HG03025 (cell line): Measurements from ENCODE around the gene PRDM15.

Experiments
- ATAC-seq: cut with Tn5 transposase; IDR thresholded peaks from one replicate; pipeline ENCODE4 v1.9.1; 2021; ENCODE audit warnings: mild to moderate bottlenecking, moderate library complexity; ENCODE audit not compliant: unreplicated experiment, low FRiP score

The PRDM15 gene

GRCh38 chr21:41879190-41879998 lies at the start of gene PRDM15:
Gene PRDM15 (minus strand): TSS chr21:41879344. CDS start chr21:41860363, 18,981 bp downstream.
- ATAC-seq, result peak; percentile 62

DNA sequence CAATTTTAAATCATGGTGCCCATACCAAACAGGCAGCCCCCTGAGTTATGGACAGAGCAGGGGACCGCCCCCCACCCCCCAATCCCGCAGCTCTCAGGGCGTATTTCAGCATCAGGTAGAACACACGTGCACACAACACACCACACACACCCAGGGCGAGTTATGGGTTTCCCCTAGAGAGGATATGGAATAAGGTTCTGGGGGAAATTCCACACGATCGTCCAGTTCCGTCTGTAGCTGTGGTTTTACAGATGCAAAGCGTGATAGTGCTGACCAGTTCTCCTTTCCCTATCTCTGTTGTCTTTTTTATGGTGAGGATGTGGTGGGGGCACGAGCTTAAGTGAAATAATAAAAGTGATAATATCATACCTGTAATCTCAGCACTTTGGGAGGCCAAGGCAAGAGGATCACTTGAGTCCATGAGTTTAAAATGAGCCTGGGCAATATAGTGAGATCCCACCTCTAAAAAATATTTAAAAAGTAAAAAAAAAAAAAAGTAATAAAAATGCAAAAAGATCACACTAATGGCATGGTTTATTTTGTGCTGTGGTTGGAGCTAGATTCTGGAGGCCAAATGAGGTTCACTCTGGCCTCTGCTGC lies 49.6 kb upstream of the PRDM15 start:
- no peak for ATAC-seq

- ATAC-seq, result no peak
Measured at GRCh38 chr21:41927727-41928409, 48.7 kb upstream of the PRDM15 start.

DNA sequence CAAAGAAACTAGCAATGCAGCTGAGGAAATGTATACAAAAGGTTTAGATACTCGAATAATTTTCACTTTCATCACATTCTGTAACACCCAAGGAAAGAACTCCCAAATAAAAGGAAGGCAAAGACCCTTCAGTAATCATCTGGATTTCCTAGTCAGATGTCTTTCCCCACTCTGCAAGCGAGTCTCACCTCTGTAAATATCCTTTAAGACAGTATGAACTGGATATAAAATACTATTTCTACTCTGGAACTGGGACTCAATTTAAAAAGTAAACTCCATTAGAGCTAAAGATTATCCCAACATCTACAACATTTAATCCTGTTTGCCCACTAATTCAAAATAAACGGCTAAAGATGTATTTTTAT lies 47.6 kb upstream of the PRDM15 start:
- ATAC-seq, result peak; percentile 10

GRCh38 chr21:41926117-41926806 lies 47.1 kb upstream of the PRDM15 start:
- peak; percentile 50 for ATAC-seq

DNA sequence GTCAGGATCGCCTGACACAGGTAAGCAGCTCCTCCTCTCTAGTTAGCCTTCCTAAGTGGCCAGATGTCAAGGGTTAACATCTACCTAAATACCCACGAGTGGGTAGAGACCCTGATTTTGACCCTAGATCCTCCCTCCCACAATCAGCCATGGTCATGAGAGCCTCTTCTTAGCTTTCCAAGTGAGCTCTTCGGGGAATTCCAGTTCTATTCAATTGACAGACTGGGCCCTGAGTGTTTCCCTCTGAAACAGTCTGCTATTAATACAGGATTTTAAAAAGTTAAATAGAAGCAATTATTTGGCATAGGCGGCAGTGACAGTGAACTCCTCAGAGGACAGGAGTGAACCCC lies 46.6 kb upstream of the PRDM15 start:
- no peak for ATAC-seq

- no peak for ATAC-seq
Measured at GRCh38 chr21:41924368-41924754, 45.2 kb upstream of the PRDM15 start.

DNA sequence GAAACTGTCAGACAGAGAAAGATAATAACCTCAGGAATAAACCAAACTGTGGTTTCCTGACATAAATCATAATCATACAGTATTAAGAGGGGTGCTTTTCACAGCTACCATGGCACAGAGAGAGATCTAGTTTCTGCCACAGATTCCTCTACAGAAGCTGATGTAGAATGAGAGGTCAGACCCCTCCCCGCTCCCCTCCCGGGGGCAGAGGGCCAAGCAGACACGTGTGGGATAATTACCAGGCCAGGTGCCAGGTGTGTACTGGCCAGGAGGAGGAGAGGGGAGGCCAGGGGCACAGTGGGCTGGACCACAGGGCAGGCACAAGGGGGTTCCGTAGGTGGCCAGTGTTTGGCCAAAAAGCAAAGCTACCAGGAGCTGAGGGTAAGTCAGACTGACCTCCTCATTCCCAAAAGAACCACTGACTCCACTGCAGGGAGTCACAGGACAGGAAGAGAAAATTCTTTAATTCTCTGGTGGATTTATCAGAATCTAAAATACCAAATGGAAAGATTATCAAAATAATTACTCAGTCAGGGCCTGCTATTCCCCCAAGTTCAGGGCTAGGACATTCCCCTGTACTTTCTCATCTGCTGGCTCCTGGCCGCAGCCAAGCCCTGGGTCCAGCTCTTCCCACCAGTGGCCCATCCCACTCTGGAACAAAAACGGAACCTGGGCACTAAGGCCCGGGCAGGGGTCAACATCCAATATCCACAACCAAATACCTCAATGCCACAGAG lies 44.7 kb upstream of the PRDM15 start:
- ATAC-seq, result no peak

DNA sequence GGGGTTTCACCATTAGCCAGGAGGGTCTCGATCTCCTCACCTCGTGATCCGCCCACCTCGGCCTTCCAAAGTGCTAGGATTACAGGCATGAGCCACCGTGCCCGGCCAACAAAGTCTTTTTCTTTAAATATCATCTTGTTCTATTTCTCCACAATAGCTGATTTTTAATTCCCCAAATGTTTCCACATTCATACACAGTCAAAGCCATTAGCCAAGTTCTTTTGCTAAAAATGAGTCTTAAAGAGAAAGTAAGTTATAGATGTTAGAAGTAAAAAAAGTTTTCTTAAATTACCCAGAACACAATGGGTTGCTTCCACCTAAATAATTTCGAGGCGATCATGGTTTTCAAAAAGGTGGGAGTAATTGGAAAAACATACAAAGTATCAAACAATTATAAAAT lies 44.0 kb upstream of the PRDM15 start:
- no peak for ATAC-seq

- no peak for ATAC-seq
Measured at GRCh38 chr21:41921021-41921420, 41.9 kb upstream of the PRDM15 start.

- ATAC-seq, result no peak
Measured at GRCh38 chr21:41920476-41920875, 41.3 kb upstream of the PRDM15 start.

DNA sequence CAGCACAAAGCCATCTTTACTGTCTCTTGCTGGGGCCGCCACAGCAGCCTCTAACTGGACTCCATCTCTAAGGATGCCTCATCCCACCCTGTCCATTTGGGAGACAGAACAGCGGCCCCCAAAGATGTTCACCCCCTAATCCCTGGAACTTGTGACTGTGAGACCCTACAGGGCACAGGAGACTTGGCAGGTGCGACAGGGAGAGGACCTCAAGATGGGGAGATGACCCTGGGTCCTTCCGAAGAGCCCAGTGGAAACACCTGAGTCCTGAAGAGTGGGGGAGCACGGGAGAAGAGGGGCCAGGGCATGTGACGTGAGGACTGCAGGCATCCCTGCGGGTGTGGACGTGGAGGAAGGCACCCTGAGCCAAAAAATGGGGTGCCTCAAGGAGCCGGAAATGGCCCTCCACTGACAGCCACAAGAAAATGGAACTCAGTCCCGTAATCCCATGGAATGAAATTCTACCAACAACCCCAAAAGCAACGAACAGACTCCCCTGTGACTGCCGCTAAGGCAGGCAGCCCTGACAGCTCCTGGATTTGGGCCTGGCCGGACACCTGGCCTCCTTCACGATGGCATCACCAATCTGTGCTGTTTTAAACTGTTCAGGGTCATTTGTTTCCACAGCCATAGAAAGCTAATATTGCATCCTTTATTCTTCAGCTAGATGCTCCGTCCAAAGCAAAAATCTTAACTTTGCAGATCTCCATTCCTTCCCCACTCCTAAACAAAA lies 40.7 kb upstream of the PRDM15 start:
- no peak for ATAC-seq

GRCh38 chr21:41918561-41919358 lies 39.6 kb upstream of the PRDM15 start:
- no peak for ATAC-seq

GRCh38 chr21:41917531-41917930 lies 38.4 kb upstream of the PRDM15 start:
- ATAC-seq, result no peak

- ATAC-seq, result no peak
Measured at GRCh38 chr21:41916888-41917433, 37.8 kb upstream of the PRDM15 start.

DNA sequence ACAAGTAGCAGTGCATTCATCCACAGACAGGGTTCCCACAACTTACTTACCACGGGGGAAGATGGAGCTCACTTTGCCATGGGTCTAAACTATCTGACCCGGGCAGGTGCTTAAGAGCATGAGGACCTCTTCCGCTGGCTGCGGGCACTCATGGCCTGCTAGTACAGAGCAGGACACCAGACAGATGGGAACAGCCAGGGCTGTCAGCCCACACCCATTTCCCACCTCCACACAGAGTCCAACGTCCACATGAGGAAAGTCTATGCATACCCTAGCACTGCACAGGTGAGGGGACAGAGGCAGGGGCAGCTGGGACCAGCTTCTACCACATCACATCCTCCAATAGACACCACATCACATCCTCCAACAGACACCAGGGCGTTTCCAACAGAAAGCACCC lies 35.8 kb upstream of the PRDM15 start:
- ATAC-seq, result no peak

- ATAC-seq, result no peak
Measured at GRCh38 chr21:41914358-41914757, 35.2 kb upstream of the PRDM15 start.

GRCh38 chr21:41913230-41913629 lies 34.1 kb upstream of the PRDM15 start:
- no peak for ATAC-seq

GRCh38 chr21:41908829-41909228 lies 29.7 kb upstream of the PRDM15 start:
- no peak for ATAC-seq
